Breast epithelium (tissue), 4 donors: Measurements from ENCODE around the gene SPTB. TPM values are rescaled to one million over a fixed set of nuclear protein-coding genes. Genes with fewer than 3 reads are reported as not detected.

Experiments
- DNase-seq, 2 donors: peaks; one replicate each; pipeline ENCODE4 v3.0.0-alpha.2; 2019; ENCODE audit warnings: low spot score in 2 of 2
- H3K27ac ChIP-seq, 2 donors: fragments of 200-600 bp; sonication (generic) in 1 of 2; one replicate each; pipeline ENCODE4 v1.5.1; 2016 to 2019; ENCODE audit warnings: mild to moderate bottlenecking in 1 of 2
- H3K27me3 ChIP-seq, 2 donors: fragments of 200-600 bp; sonication (generic) in 1 of 2; one replicate each; pipeline versions ENCODE4 v1.5.1 to v1.6.0; 2017 to 2019; ENCODE audit warnings: control low read depth in 1 of 2, mild to moderate bottlenecking in 1 of 2
- H3K36me3 ChIP-seq: fragments of 200-600 bp; one replicate; pipeline ENCODE4 v1.5.1; 2019
- H3K4me1 ChIP-seq, 2 donors: fragments of 200-600 bp; sonication (generic); one replicate each; pipeline ENCODE4 v1.5.1; 2016 to 2019; ENCODE audit warnings: control low read depth in 1 of 2
- H3K4me3 ChIP-seq, 3 donors: fragments of 200-600 bp; sonication (generic); 1 replicate in 2 of 3; 2 replicates in 1 of 3; pipeline ENCODE4 v1.5.1; 2016 to 2019; ENCODE audit warnings: mild to moderate bottlenecking in 3 of 3, moderate library complexity in 2 of 3
- H3K9me3 ChIP-seq, 2 donors: fragments of 200-600 bp; sonication (generic) in 1 of 2; one replicate each; pipeline ENCODE4 v1.5.1; 2016 to 2019; ENCODE audit warnings: control low read depth in 1 of 2
- CTCF ChIP-seq, 3 donors: fragments of 450-650 bp; IDR thresholded peaks; one replicate each; pipeline ENCODE4 v1.5.1; 2016 to 2017; ENCODE audit warnings: antibody characterized with exemption in 3 of 3, mild to moderate bottlenecking in 3 of 3, moderate library complexity in 3 of 3
- POLR2A ChIP-seq: fragments of 450-650 bp; IDR thresholded peaks from one replicate; pipeline ENCODE4 v1.6.1; 2016; ENCODE audit warnings: antibody characterized with exemption, mild to moderate bottlenecking, moderate library complexity
- POLR2AphosphoS5 ChIP-seq, 3 donors: sonication (generic); formaldehyde crosslinking; IDR thresholded peaks; one replicate each; pipeline ENCODE4 v1.6.1; 2017; ENCODE audit warnings: antibody characterized with exemption in 3 of 3
- intact Hi-C: fragments of 100-400 bp; cut with DNase I; formaldehyde crosslinking; loops from one replicate; pipeline ENCODE4 v1.15.1; 2023; ENCODE audit warnings: low total_unique reads
- total RNA-seq, 3 donors: library from RNA; depleted of rRNA; stranded (reverse); fragments of >200 nt; gene quantifications; one replicate each; pipeline ENCODE4 v1.1.0, GENCODE V29; 2016

Gene SPTB
- total RNA-seq, 3 donors from 2014 or later, result 0.88 to 2.6 (median 2.1) TPM

GRCh38 chr14:64801800-64802199 lies 77.9 kb downstream of the SPTB start:
- no peaks in the 10 kb centered on the region for H3K36me3 ChIP-seq
- H3K27ac ChIP-seq, result no peak overlapping the region
- H3K4me3 ChIP-seq, result no peak overlapping the region
- TF ChIP-seq POLR2A (no peak), POLR2AphosphoS5 (IDR thresholded peaks at IDR 0.05) (no peak), CTCF (IDR thresholded peaks at IDR 0.05) (no peak)
- intact Hi-C loops, result no loop called here
- no peaks in the 10 kb centered on the region for H3K9me3 ChIP-seq
- H3K27me3 ChIP-seq, result no peaks in the 10 kb centered on the region
- no peak for DNase-seq
- no peaks in the 10 kb centered on the region for H3K4me1 ChIP-seq

- TF ChIP-seq POLR2AphosphoS5 (IDR thresholded peaks at IDR 0.05) (no peak), CTCF (IDR thresholded peaks at IDR 0.05) (no peak), POLR2A (no peak)
- no peak for DNase-seq
- no peaks in the 10 kb centered on the region for H3K27me3 ChIP-seq
- H3K4me1 ChIP-seq, result no peaks in the 10 kb centered on the region
- no peak overlapping the region for H3K27ac ChIP-seq
- intact Hi-C loops, result no loop called here
- H3K4me3 ChIP-seq, result no peak overlapping the region
- no peaks in the 10 kb centered on the region for H3K36me3 ChIP-seq
- no peaks in the 10 kb centered on the region for H3K9me3 ChIP-seq
Observed at GRCh38 chr14:64801046-64801445, 78.7 kb downstream of the SPTB start.

GRCh38 chr14:64800000-64800399 lies 79.7 kb downstream of the SPTB start:
- no peaks in the 10 kb centered on the region for H3K27me3 ChIP-seq
- TF ChIP-seq POLR2AphosphoS5 (IDR thresholded peaks at IDR 0.05) (no peak), CTCF (IDR thresholded peaks at IDR 0.05) (peak in 2 of 3 donors; percentile 34 to 35)
- no peaks in the 10 kb centered on the region for H3K36me3 ChIP-seq
- no peaks in the 10 kb centered on the region for H3K9me3 ChIP-seq
- H3K4me1 ChIP-seq, result no peaks in the 10 kb centered on the region
- DNase-seq, result no peak
- H3K27ac ChIP-seq, result no peak overlapping the region
- H3K4me3 ChIP-seq, result no peak overlapping the region
- intact Hi-C loops, result no loop called here

GRCh38 chr14:64799555-64799954 lies 80.2 kb downstream of the SPTB start:
- H3K27me3 ChIP-seq, result no peaks in the 10 kb centered on the region
- no peaks in the 10 kb centered on the region for H3K9me3 ChIP-seq
- no peaks in the 10 kb centered on the region for H3K4me1 ChIP-seq
- intact Hi-C loops, result no loop called here
- no peak overlapping the region for H3K4me3 ChIP-seq
- H3K36me3 ChIP-seq, result no peaks in the 10 kb centered on the region
- no peak for DNase-seq
- TF ChIP-seq CTCF (IDR thresholded peaks at IDR 0.05) (no peak), POLR2A (no peak), POLR2AphosphoS5 (IDR thresholded peaks at IDR 0.05) (no peak)
- no peak overlapping the region for H3K27ac ChIP-seq

- H3K4me3 ChIP-seq, result no peak overlapping the region
- TF ChIP-seq POLR2AphosphoS5 (IDR thresholded peaks at IDR 0.05), result no peak
- TF ChIP-seq POLR2A, result no peak
- no peak for TF ChIP-seq CTCF (IDR thresholded peaks at IDR 0.05)
- no peaks in the 10 kb centered on the region for H3K4me1 ChIP-seq
- intact Hi-C loops, result no loop called here
- no peaks in the 10 kb centered on the region for H3K27me3 ChIP-seq
- H3K36me3 ChIP-seq, result no peaks in the 10 kb centered on the region
- DNase-seq, result no peak
- no peaks in the 10 kb centered on the region for H3K9me3 ChIP-seq
- H3K27ac ChIP-seq, result no peak overlapping the region
Observed at GRCh38 chr14:64796369-64796768, 83.3 kb downstream of the SPTB start.
